Measurements from ENCODE around the gene ZSCAN16.

Gene ZSCAN16

GRCh38 chr6:28134716-28135115 is 10.3 kb downstream of the ZSCAN16 start:
- DNase-seq, result no peak

- DNase-seq, result no peak
Observed at GRCh38 chr6:28135393-28135792, 11.0 kb downstream of the ZSCAN16 start.

- DNase-seq, result peak; percentile 36
Observed at GRCh38 chr6:28136585-28137504, 12.4 kb downstream of the ZSCAN16 start.

- DNase-seq, result no peak
Observed at GRCh38 chr6:28137505-28137981, 13.1 kb downstream of the ZSCAN16 start.

- DNase-seq, result no peak
Observed at GRCh38 chr6:28139860-28140543, 15.6 kb downstream of the ZSCAN16 start.

- DNase-seq, result no peak
Observed at GRCh38 chr6:28140616-28141015, 16.2 kb downstream of the ZSCAN16 start.

GRCh38 chr6:28141500-28142329 is 17.3 kb downstream of the ZSCAN16 start, which contains the start of gene ZKSCAN8:
Gene ZKSCAN8 (plus strand): TSS chr6:28141883. CDS start chr6:28148408, 6,525 bp downstream.
- no peak for DNase-seq

GRCh38 chr6:28142446-28142845 is 18.0 kb downstream of the ZSCAN16 start:
- DNase-seq, result no peak

- DNase-seq, result no peak
Observed at GRCh38 chr6:28145231-28145630, 20.8 kb downstream of the ZSCAN16 start.

GRCh38 chr6:28152531-28152930 is 28.1 kb downstream of the ZSCAN16 start:
- no peak for DNase-seq

GRCh38 chr6:28153546-28153945 is 29.1 kb downstream of the ZSCAN16 start:
- DNase-seq, result no peak

- no peak for DNase-seq
Observed at GRCh38 chr6:28154357-28154756, 29.9 kb downstream of the ZSCAN16 start.

GRCh38 chr6:28158318-28158717 is 33.9 kb downstream of the ZSCAN16 start:
- DNase-seq, result no peak

GRCh38 chr6:28159029-28159607 is 34.7 kb downstream of the ZSCAN16 start:
- DNase-seq, result no peak

GRCh38 chr6:28160233-28160632 is 35.8 kb downstream of the ZSCAN16 start:
- DNase-seq, result no peak

- no peak for DNase-seq
Observed at GRCh38 chr6:28161410-28162079, 37.1 kb downstream of the ZSCAN16 start.

GRCh38 chr6:28165563-28165962 is 41.2 kb downstream of the ZSCAN16 start:
- no peak for DNase-seq

- no peak for DNase-seq
Observed at GRCh38 chr6:28167068-28167467, 42.7 kb downstream of the ZSCAN16 start.

- no peak for DNase-seq
Observed at GRCh38 chr6:28167926-28168325, 43.5 kb downstream of the ZSCAN16 start.

GRCh38 chr6:28171271-28171670 is 46.9 kb downstream of the ZSCAN16 start:
- no peak for DNase-seq

GRCh38 chr6:28172006-28172405 is 47.6 kb downstream of the ZSCAN16 start:
- DNase-seq, result no peak

GRCh38 chr6:28176373-28176772 is 52.0 kb downstream of the ZSCAN16 start:
- DNase-seq, result no peak

Data from cortex of kidney (tissue), 1 donor.